H4 (cell line): ENCODE results near the gene RNF167. TPM values are rescaled to one million over a fixed set of nuclear protein-coding genes. Genes with fewer than 3 reads are reported as not detected.

Source experiments
- DNase-seq: peaks from one replicate; pipeline ENCODE4 v3.0.0-alpha.2; 2015; ENCODE audit warnings: low spot score
- total RNA-seq: library from RNA; depleted of rRNA; stranded (reverse); fragments of >200 nt; shearing (Covaris generic); gene quantifications from 2 replicates; pipeline ENCODE4 v1.2.3, GENCODE V29; 2014; rRNA removed

The RNF167 gene
- total RNA-seq = 15.1 and 17.3 TPM in 2 replicates

- peak; percentile 97 for DNase-seq
These were observed at the start of gene RNF167, which contains the start of gene SLC25A11 for GRCh38 chr17:4939796-4940554. Gene RNF167 (plus strand): TSS chr17:4940268. CDS start chr17:4940910, 642 bp downstream. Gene SLC25A11 (minus strand): TSS chr17:4940046. CDS start chr17:4939910, 136 bp downstream.

GRCh38 chr17:4891411-4892410 lies 48.4 kb upstream of the RNF167 start:
- no peak for DNase-seq

GRCh38 chr17:4892499-4893221 lies 47.4 kb upstream of the RNF167 start:
- DNase-seq = no peak

GRCh38 chr17:4893272-4893671 lies 46.8 kb upstream of the RNF167 start:
- DNase-seq = no peak

DNA sequence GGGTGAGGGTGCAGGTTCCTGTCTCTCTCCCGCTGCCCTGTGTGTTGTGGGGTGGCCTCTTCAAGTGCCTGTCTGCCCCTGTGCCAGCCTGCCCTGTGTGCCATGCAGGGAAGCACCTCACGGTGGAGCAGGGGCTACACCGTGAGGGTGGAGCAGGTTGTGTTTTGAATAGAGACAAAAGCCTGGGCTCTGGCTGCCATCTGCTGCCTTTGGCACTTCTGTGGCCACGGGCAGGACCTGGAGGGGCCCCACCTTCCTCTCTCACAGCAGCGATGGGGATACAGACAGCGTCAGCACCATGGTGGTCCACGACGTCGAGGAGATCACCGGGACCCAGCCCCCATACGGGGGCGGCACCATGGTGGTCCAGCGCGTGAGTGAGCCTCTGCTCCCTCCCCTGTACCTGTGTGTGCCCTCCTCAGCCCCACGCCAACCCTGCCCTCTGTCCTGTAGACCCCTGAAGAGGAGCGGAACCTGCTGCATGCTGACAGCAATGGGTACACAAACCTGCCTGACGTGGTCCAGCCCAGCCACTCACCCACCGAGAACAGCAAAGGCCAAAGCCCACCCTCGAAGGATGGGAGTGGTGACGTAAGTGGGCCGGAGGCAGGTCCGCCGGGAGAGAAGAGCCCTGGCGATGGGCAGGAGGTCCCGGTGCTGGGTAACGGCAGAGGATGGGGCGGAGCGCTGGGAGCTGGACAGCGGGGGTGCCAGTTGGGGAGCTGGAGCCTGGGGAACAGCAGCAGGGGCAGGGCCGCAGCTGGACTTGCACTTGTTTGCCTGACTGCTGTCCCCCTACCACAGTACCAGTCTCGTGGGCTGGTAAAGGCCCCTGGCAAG lies 46.1 kb upstream of the RNF167 start:
- no peak for DNase-seq

- DNase-seq = no peak
These were observed 44.9 kb upstream of the RNF167 start for GRCh38 chr17:4895121-4895520.

GRCh38 chr17:4895657-4896331 lies 44.3 kb upstream of the RNF167 start:
- DNase-seq = no peak

DNA sequence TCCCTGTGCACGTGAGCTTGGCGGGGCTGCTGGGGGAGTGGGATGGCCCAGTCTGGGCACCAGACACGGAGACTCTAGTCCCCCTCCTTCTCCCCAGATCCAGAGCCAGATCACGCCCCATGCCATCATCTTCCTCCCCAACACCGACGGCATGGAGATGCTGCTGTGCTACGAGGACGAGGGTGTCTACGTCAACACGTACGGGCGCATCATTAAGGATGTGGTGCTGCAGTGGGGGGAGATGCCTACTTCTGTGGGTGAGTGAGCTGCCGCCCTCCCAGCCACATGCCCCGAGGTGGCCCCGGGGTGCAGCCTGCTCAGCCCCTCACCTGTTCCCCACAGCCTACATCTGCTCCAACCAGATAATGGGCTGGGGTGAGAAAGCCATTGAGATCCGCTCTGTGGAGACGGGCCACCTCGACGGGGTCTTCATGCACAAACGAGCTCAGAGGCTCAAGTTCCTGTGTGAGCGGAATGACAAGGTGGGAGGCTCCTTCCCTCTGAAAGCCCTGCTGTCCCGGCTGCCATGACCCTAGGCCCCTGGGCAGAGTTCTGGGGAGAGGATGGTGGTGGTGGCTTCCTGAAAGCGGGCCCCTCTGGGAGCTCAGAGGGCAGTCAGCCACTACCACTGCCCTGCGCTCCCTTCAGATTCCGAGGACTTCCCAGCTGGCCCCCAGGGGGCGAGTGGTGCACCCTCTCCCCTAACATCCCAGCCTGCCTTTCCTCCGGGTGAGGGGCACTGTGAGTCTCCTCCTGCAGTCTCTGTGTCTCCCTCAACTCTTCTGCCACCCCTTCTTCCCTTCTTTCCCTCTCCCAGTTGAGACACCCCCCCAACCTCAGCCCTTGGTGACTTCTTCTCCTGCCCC lies 43.5 kb upstream of the RNF167 start:
- no peak for DNase-seq

DNA sequence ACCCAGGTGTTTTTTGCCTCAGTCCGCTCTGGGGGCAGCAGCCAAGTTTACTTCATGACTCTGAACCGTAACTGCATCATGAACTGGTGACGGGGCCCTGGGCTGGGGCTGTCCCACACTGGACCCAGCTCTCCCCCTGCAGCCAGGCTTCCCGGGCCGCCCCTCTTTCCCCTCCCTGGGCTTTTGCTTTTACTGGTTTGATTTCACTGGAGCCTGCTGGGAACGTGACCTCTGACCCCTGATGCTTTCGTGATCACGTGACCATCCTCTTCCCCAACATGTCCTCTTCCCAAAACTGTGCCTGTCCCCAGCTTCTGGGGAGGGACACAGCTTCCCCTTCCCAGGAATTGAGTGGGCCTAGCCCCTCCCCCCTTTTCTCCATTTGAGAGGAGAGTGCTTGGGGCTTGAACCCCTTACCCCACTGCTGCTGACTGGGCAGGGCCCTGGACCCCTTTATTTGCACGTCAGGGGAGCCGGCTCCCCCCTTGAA lies 42.8 kb upstream of the RNF167 start:
- DNase-seq = no peak

DNA sequence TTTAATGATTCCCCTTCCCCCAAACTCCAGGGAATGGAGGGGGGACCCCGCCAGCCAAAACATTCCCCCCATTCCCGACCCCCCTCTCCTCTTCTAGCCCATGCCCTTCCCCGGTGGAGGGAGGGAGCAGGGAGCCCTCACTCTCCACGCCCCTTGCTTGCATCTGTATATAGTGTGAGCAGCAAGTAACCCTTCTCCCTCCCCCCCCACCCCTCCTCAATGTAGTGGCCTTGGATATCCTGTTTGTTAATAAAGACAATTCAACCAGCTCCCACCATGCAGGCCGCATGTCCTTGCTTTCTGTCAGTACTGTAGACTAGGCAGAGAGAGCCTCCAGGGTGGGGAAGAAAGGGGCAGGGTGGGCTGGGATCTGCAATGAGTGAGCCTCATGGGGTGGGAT lies 42.3 kb upstream of the RNF167 start:
- no peak for DNase-seq

- DNase-seq = no peak
These were observed 41.7 kb upstream of the RNF167 start for GRCh38 chr17:4898351-4898750.

DNA sequence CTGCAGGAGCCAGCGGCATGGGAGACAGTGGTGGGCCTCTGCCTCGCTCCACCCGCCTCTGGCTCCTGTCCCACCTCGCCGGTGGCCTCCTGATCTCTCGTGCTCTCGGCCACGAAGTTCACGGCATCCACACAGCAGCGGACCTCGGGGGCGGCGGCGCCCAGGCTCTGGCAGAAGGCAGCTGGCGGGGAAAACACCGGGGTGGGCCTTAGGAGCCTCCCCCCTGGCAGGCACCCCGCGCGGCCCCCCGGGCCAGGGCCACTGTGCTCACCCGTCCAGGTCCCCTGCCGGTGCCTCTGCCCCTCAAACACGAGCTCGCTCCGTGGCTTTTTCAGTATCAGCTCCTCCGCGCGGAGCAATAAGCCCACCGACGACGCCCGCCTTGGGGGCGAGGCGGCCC lies 41.1 kb upstream of the RNF167 start:
- no peak for DNase-seq

- no peak for DNase-seq
These were observed 40.5 kb upstream of the RNF167 start, which contains the start of gene C17orf107 for GRCh38 chr17:4899341-4900230. Gene C17orf107 (plus strand): TSS chr17:4899536. CDS start chr17:4899763, 227 bp downstream.

- DNase-seq = no peak
These were observed 39.6 kb upstream of the RNF167 start for GRCh38 chr17:4900231-4901107.

DNA sequence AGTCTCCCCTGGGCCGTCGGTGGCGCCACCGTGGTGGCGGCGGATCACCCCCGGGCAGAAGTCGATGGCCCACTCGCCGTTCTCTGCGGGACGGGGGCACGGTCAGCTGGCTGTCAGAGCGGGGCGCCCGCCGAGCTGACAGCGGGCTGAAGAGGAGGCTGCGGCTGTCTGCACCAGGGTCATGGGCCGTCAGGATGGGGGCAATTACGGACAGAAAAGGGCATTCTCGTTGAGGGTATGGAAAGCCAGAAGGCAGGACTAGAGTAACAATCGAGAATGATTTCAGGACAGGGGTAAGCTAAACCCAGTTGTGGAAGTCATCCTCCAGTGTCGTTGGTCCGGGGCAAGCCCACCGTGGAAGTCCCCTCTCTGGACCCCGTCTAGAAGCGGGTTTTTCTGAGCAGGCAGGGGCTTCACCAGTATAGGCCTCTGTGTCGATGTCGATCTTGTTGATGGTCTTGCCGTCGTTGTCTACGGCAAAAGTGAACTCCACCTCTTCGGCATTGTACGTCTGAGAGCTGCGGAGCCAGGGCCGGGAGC lies 38.9 kb upstream of the RNF167 start:
- DNase-seq = no peak

GRCh38 chr17:4901648-4902344 lies 38.3 kb upstream of the RNF167 start:
- no peak for DNase-seq
